ENCODE measurements around the gene PRDM2. TPM values are rescaled to one million over a fixed set of nuclear protein-coding genes. Genes with fewer than 3 reads are reported as not detected.

The PRDM2 gene
- total RNA-seq, 1 donor from 2014 or later: 12.5 TPM

- H3K4me3 ChIP-seq (ENCODE audit: low read depth, low read length): no peak overlapping the region
- DNase-seq (ENCODE audit: low read depth): no peak
- no peak for TF ChIP-seq CTCF (conservative IDR thresholded peaks at IDR 0.05; ENCODE audit: low read depth, low read length)
Observed at GRCh38 chr1:13871413-13871812, 171.4 kb downstream of the PRDM2 start.

GRCh38 chr1:13871886-13872285, 171.9 kb downstream of the PRDM2 start:
- DNase-seq (ENCODE audit: low read depth): no peak
- H3K4me3 ChIP-seq (ENCODE audit: low read depth, low read length): no peak overlapping the region

GRCh38 chr1:13873032-13873431, 173.0 kb downstream of the PRDM2 start:
- no peak overlapping the region for H3K4me3 ChIP-seq (ENCODE audit: low read depth, low read length)
- no peak for TF ChIP-seq CTCF (conservative IDR thresholded peaks at IDR 0.05; ENCODE audit: low read depth, low read length)
- DNase-seq (ENCODE audit: low read depth): no peak

More at GRCh38 chr1:13871886-13872285, 171.9 kb downstream of the PRDM2 start:
- TF ChIP-seq CTCF (conservative IDR thresholded peaks at IDR 0.05; ENCODE audit: low read depth, low read length): no peak

Other genes starting within 250 kb of the PRDM2 start
- 0.36 TPM in 1 of 2 replicates, not detected in the other for gene LRRC38, start 186.2 kb upstream of the PRDM2 start, total RNA-seq
- gene PDPN, start 116.4 kb upstream of the PRDM2 start, total RNA-seq: 7.6 TPM in 2 replicates